A549 treated with AZD2906 at 1 μM for 4 hours (cell line): Measurements from ENCODE around the gene TTF2. TPM values are rescaled to one million over a fixed set of nuclear protein-coding genes. Genes with fewer than 3 reads are reported as not detected.

Experiments
- total RNA-seq: library from RNA; stranded (reverse); fragments of 200-300 nt; extraction: Qiagen RNA extraction; gene quantifications from 5 replicates; pipeline ENCODE4 v1.2.3, GENCODE V29; 2022

The TTF2 gene
- 14.0 to 19.5 TPM (median 16.3 TPM) in 5 replicates for total RNA-seq

GRCh38 chr1:117059678-117060440 is at the start of gene TTF2:
Gene TTF2 (plus strand): TSS chr1:117060326. CDS start chr1:117060347, 21 bp downstream.

GRCh38 chr1:117121589-117122329 is 61.6 kb downstream of the TTF2 start, which contains the start of gene TRIM45:
Gene TRIM45 (minus strand): TSS chr1:117121749. CDS start chr1:117121201, 548 bp downstream.

Other genes starting within 250 kb of the TTF2 start
- 10.8 to 15.9 TPM (median 13.3 TPM) in 5 replicates for gene PTGFRN, start 150.4 kb upstream of the TTF2 start, total RNA-seq
- 0.22 to 0.44 TPM (median 0.32 TPM) in 5 replicates for gene CD101, start 58.6 kb upstream of the TTF2 start, total RNA-seq
- 0.90 to 1.6 TPM (median 1.1 TPM) in 5 replicates for gene TRIM45, start 61.4 kb downstream of the TTF2 start, total RNA-seq
- 0.05 to 0.23 TPM (median 0.08 TPM) in 5 replicates for gene VTCN1, start 150.6 kb downstream of the TTF2 start, total RNA-seq